Subcutaneous adipose tissue (tissue), 4 donors: ENCODE results near the gene SEMA7A. TPM values are rescaled to one million over a fixed set of nuclear protein-coding genes. Genes with fewer than 3 reads are reported as not detected.

Experiments
- total RNA-seq, 4 donors: library from RNA; depleted of rRNA; stranded (reverse); fragments of >200 nt; gene quantifications; one replicate each; pipeline ENCODE4 v1.1.0, GENCODE V29; 2016
- TF ChIP-seq, protein P1 (sequence below): fragments of 450-650 bp; IDR thresholded peaks from one replicate; pipeline ENCODE4 v1.5.1; 2016; ENCODE audit warnings: low read depth, mild to moderate bottlenecking, control low read depth, antibody characterized with exemption, moderate library complexity

The SEMA7A gene
- total RNA-seq, 4 donors from 2014 or later: 0.38 to 2.4 (median 0.74) TPM

DNA sequence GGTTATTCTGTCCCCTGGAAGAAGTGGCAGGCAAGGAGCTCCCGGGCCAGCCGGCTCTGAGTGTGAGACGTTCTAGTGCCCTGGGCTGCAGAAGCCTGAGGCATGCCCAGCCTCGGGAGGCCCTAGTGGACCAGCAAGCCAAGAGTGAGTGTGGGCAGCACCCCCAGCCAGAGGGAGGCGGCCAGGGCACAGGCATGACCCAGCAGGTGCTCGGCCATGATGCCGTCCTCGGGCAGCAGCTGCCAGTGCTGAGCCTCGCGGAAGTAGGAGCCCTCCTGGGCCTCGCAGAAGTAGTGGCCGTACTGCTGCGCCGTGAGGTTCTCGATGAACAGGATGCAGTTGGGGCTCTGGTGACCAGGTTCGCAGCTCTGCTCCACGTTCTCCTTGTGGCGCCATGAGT is 23.3 kb downstream of the SEMA7A start:
- TF ChIP-seq, protein P1, sequence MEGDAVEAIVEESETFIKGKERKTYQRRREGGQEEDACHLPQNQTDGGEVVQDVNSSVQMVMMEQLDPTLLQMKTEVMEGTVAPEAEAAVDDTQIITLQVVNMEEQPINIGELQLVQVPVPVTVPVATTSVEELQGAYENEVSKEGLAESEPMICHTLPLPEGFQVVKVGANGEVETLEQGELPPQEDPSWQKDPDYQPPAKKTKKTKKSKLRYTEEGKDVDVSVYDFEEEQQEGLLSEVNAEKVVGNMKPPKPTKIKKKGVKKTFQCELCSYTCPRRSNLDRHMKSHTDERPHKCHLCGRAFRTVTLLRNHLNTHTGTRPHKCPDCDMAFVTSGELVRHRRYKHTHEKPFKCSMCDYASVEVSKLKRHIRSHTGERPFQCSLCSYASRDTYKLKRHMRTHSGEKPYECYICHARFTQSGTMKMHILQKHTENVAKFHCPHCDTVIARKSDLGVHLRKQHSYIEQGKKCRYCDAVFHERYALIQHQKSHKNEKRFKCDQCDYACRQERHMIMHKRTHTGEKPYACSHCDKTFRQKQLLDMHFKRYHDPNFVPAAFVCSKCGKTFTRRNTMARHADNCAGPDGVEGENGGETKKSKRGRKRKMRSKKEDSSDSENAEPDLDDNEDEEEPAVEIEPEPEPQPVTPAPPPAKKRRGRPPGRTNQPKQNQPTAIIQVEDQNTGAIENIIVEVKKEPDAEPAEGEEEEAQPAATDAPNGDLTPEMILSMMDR: no peak

DNA sequence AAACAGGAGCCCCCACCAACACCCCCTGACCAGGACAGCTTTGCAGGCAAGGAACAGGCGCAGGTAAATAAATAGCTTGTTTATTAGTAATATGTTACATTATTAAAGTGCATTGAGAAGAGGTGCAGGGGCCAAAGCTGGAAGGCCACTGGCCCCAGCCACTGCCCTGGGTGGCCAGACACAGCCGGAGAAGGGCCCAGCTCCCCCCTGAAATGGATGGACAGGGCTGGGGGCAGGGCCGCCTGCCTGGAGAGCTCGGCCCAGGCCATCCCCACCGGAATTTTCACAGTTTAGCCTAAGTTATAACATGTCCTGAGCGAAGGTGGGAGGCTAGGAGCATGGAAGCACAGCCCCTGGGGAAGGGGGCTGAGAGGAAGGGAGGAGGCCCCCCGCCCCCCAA is 24.5 kb downstream of the SEMA7A start:
- TF ChIP-seq, protein P1: no peak

DNA sequence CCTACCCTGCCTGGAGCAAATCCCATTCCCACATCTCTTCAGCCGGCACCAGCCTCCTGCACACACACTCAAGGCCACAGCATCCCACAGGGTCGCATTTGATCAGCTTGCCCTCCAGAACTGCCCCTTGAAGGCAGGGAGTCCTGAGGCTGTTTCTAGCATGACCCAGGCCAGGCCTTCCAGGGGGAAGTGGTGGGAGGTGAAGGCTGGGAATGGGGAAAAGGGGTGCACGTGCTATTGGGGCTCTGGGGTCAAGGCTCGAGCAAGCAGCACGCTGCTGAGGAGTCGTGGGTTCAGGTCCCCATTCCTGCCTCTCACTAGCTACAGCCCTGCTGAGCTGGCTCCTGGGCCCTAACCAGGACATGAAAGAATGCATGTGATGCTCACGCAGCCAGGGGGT is 24.9 kb downstream of the SEMA7A start:
- TF ChIP-seq, protein P1: no peak

GRCh38 chr15:74408385-74408784 is 25.4 kb downstream of the SEMA7A start:
- TF ChIP-seq, protein P1: no peak

DNA sequence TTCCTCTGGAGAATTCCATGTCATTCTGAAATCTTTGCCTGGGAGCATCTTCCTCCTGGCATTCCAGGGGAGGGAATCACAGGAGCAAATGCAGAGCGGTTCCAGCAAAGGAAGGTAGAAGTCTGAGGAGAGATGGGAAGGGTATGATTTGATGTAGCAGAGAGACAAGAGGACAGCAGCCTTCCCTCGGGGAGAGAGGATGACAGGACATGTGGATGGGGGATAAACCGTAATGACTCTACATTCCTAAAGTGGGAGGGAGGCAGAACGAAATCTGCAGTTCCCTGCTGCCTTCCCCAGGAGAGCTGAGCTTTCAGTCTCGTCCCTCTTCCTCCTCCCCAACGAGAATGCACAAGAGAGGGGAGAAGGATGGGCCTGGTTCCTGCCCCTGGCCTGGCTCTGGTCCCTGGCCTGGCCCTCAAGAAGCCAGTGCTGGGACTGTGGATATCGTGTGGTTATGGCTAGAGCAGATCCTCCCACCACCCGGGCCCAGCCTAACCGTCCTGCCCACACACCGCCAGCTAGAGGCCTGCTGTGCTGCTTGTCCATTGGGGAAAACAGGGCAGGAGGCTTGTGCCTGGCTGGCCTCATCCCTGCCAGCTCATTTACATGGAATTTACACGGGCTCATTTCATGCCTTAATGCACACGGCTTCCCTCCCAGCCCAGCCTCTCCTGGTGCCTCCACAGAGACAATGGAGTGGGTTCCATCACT is 26.6 kb downstream of the SEMA7A start:
- TF ChIP-seq, protein P1: no peak

- TF ChIP-seq, protein P1: no peak
Observed at GRCh38 chr15:74406517-74406916, 27.2 kb downstream of the SEMA7A start.

DNA sequence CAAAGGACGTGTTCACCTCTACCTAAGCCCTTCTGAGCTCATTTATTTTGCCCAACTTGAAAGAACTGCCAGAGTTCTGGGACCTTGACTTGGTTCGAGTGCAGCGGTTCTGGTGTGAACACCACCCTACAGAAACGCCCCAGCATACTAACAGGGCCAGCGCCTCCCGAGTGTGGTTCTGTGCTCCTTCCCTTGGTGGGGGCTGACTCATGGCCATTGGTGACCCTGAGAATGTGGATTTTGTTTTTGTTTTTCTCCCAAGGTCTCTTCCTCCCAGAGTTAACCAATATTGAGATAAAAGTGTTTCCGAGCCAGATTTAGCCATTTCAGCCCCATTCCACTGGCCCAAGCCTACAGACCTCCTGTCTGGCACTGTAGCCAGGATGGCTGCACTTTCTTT is 27.9 kb downstream of the SEMA7A start:
- TF ChIP-seq, protein P1: no peak
